PC-3 (cell line): ENCODE data around the gene EIF4G3. TPM values are rescaled to one million over a fixed set of nuclear protein-coding genes. Genes with fewer than 3 reads are reported as not detected.

ENCODE experiments used
- ATAC-seq: fragments of 200-7000 bp; cut with Tn5 transposase; 2 replicates; pipeline ENCODE4 v1.9.1; 2020; ENCODE audit warnings: mild to moderate bottlenecking, moderate library complexity
- BruUV-seq: library from RNA; stranded (reverse); fragments of 400-500 nt; replicated peaks from 2 replicates; lab custom pipeline; 2021; lab: Mats Ljungman, UMichigan
- CTCF ChIA-PET: fragments of 300-600 bp; sonication (Branson Sonifier 250); formaldehyde crosslinking; loops from one replicate; lab custom pipeline; 2022; ENCODE audit warnings: antibody characterized with exemption; lab: Charles Lee
- POLR2A ChIA-PET: fragments of 300-600 bp; sonication (Branson Sonifier 250); formaldehyde crosslinking; loops from one replicate; lab custom pipeline; 2022; ENCODE audit warnings: antibody characterized with exemption; ENCODE audit not compliant: unreplicated experiment; lab: Charles Lee
- DNase-seq: peaks from one replicate; pipeline ENCODE4 v3.0.0-alpha.2; 2015
- H2AFZ ChIP-seq: fragments of 300-600 bp; sonication (generic); 2 replicates; pipeline ENCODE4 v1.6.0; 2016; ENCODE audit warnings: antibody characterized with exemption, low read length
- H3F3A ChIP-seq: fragments of 300-600 bp; sonication (generic); one replicate; pipeline ENCODE4 v1.6.0; 2017; ENCODE audit warnings: antibody characterized with exemption, low read length, control low read depth, mild to moderate bottlenecking; ENCODE audit not compliant: unreplicated experiment
- H3K27ac ChIP-seq: fragments of 300-600 bp; sonication (generic); 2 replicates; pipeline ENCODE4 v1.5.1; 2016; ENCODE audit warnings: mild to moderate bottlenecking, low read length
- H3K27me3 ChIP-seq: fragments of 300-600 bp; sonication (generic); 2 replicates; pipeline ENCODE4 v1.6.1; 2016; ENCODE audit warnings: low read length, mixed read lengths
- H3K36me3 ChIP-seq: fragments of 300-600 bp; sonication (generic); 2 replicates; pipeline ENCODE4 v1.6.1; 2016; ENCODE audit warnings: low read depth, mixed run types, low read length, mixed read lengths
- H3K4me1 ChIP-seq: fragments of 300-600 bp; sonication (generic); 2 replicates; pipeline ENCODE4 v1.5.1; 2016; ENCODE audit warnings: low read length; ENCODE audit not compliant: insufficient read depth
- H3K4me2 ChIP-seq: fragments of 300-600 bp; sonication (generic); 2 replicates; pipeline ENCODE4 v1.6.0; 2016; ENCODE audit warnings: low read length
- H3K4me3 ChIP-seq: fragments of 300-600 bp; sonication (generic); 2 replicates; pipeline ENCODE4 v1.5.1; 2016; ENCODE audit warnings: mild to moderate bottlenecking, low read length, mixed read lengths
- H3K79me2 ChIP-seq: fragments of 300-600 bp; sonication (generic); 2 replicates; pipeline ENCODE4 v1.6.1; 2017; ENCODE audit warnings: low read length, mixed read lengths
- H3K9ac ChIP-seq: fragments of 300-600 bp; sonication (generic); 2 replicates; pipeline ENCODE4 v1.6.0; 2016; ENCODE audit warnings: mild to moderate bottlenecking, low read length
- H3K9me2 ChIP-seq: fragments of 300-600 bp; sonication (generic); replicated peaks from 2 replicates; pipeline ENCODE4 v1.6.1; 2016; ENCODE audit warnings: mixed run types, low read length, mixed read lengths
- H3K9me3 ChIP-seq: fragments of 300-600 bp; sonication (generic); 2 replicates; pipeline ENCODE4 v1.6.1; 2016; ENCODE audit warnings: low read length, mixed read lengths
- H4K20me1 ChIP-seq: fragments of 300-600 bp; sonication (generic); 2 replicates; pipeline ENCODE4 v1.6.1; 2016; ENCODE audit warnings: low read length, mixed read lengths
- CTCF ChIP-seq: fragments of 300-600 bp; sonication (generic); conservative IDR thresholded peaks from 2 replicates; pipeline ENCODE4 v1.5.1; 2017; ENCODE audit warnings: antibody characterized with exemption, low read depth, mild to moderate bottlenecking, low read length
- EZH2 ChIP-seq: fragments of 300-600 bp; sonication (generic); IDR thresholded peaks from one replicate; pipeline ENCODE4 v1.6.1; 2017; ENCODE audit warnings: antibody characterized with exemption, mild to moderate bottlenecking, low read length; ENCODE audit not compliant: unreplicated experiment
- EZH2phosphoT487 ChIP-seq: fragments of 300-600 bp; sonication (generic); IDR thresholded peaks from 2 replicates; pipeline ENCODE4 v1.6.1; 2018; ENCODE audit warnings: mild to moderate bottlenecking, antibody characterized with exemption, low read length, borderline replicate concordance
- intact Hi-C: fragments of 100-400 bp; cut with micrococcal nuclease; formaldehyde crosslinking; loops from 2 replicates; pipeline ENCODE4 v1.9.0; 2023
- total RNA-seq: library from RNA; depleted of rRNA; stranded (reverse); fragments of >200 nt; gene quantifications from 2 replicates; pipeline ENCODE4 v1.2.3, GENCODE V29; 2014

The EIF4G3 gene
- total RNA-seq, 1 experiment from 2014 or later, result 16.9 TPM

GRCh38 chr1:21098186-21098915, 78.3 kb downstream of the EIF4G3 start:
- ATAC-seq (no peak), DNase-seq (no peak)
- BruUV-seq, result no TSS peak

GRCh38 chr1:21097729-21098128, 79.0 kb downstream of the EIF4G3 start:
- BruUV-seq, result no TSS peak
- CTCF ChIA-PET, result no interaction called here
- POLR2A ChIA-PET, result no interaction called here

More at GRCh38 chr1:21098186-21098915, 78.3 kb downstream of the EIF4G3 start:
- no peaks in the 10 kb centered on the region for H3K27me3 ChIP-seq
- no peaks in the 10 kb centered on the region for H4K20me1 ChIP-seq
- peak overlapping the region; percentile 33 for H3K27ac ChIP-seq
- no peaks in the 10 kb centered on the region for H3K9me2 ChIP-seq
- no peaks in the 10 kb centered on the region for H3K9me3 ChIP-seq
- H3F3A ChIP-seq, result no peaks in the 10 kb centered on the region
- CTCF ChIA-PET, result no interaction called here
- H3K4me3 ChIP-seq, result no peak overlapping the region
- TF ChIP-seq EZH2phosphoT487, result no peak
- no peak for TF ChIP-seq CTCF
- TF ChIP-seq EZH2, result no peak
- peak overlapping the region; percentile 39 for H3K4me2 ChIP-seq
- H2AFZ ChIP-seq, result no peak overlapping the region
- no peaks in the 10 kb centered on the region for H3K36me3 ChIP-seq
- peaks cover 9% of the 10 kb centered on the region; the same call in 1 of the 2 replicates for H3K4me1 ChIP-seq
- H3K9ac ChIP-seq, result no peak overlapping the region
- no peaks in the 10 kb centered on the region; the same call in 1 of the 2 replicates for H3K79me2 ChIP-seq
- intact Hi-C loops, result no loop called here
- POLR2A ChIA-PET, result no interaction called here

More at GRCh38 chr1:21097729-21098128, 79.0 kb downstream of the EIF4G3 start:
- H3K9ac ChIP-seq, result no peak overlapping the region
- H3K4me2 ChIP-seq, result no peak overlapping the region
- ATAC-seq (no peak), DNase-seq (no peak)
- no peak for TF ChIP-seq EZH2
- no peak for TF ChIP-seq EZH2phosphoT487
- TF ChIP-seq CTCF, result no peak
- H3K79me2 ChIP-seq, result no peaks in the 10 kb centered on the region; the same call in 1 of the 2 replicates
- no peak overlapping the region for H2AFZ ChIP-seq
- no peaks in the 10 kb centered on the region for H3F3A ChIP-seq
- no peaks in the 10 kb centered on the region for H4K20me1 ChIP-seq
- H3K36me3 ChIP-seq, result no peaks in the 10 kb centered on the region
- no peak overlapping the region for H3K27ac ChIP-seq
- H3K9me2 ChIP-seq, result no peaks in the 10 kb centered on the region
- intact Hi-C loops, result no loop called here
- peaks cover 9% of the 10 kb centered on the region; the same call in 1 of the 2 replicates for H3K4me1 ChIP-seq
- no peaks in the 10 kb centered on the region for H3K9me3 ChIP-seq
- H3K4me3 ChIP-seq, result no peak overlapping the region
- H3K27me3 ChIP-seq, result no peaks in the 10 kb centered on the region
